ENCODE data around the gene CFHR2.

- TF ChIP-seq CTCF (IDR thresholded peaks at IDR 0.05), result no peak
- TF ChIP-seq POLR2AphosphoS5 (IDR thresholded peaks at IDR 0.05), result no peak
- no peak for TF ChIP-seq POLR2A (IDR thresholded peaks at IDR 0.05)
Measured at GRCh38 chr1:196980859-196981258, 37.3 kb downstream of the CFHR2 start.
